Measurements from ENCODE around the gene SKI.
A peak's percentile ranks its signal among the peaks of the same experiment; 100 is the strongest.
"Not testable (repeated sequence)": the region's sequence is repeated elsewhere in the genome, so short reads cannot be mapped to it uniquely, and the experiment has no call there.

The SKI gene

DNA sequence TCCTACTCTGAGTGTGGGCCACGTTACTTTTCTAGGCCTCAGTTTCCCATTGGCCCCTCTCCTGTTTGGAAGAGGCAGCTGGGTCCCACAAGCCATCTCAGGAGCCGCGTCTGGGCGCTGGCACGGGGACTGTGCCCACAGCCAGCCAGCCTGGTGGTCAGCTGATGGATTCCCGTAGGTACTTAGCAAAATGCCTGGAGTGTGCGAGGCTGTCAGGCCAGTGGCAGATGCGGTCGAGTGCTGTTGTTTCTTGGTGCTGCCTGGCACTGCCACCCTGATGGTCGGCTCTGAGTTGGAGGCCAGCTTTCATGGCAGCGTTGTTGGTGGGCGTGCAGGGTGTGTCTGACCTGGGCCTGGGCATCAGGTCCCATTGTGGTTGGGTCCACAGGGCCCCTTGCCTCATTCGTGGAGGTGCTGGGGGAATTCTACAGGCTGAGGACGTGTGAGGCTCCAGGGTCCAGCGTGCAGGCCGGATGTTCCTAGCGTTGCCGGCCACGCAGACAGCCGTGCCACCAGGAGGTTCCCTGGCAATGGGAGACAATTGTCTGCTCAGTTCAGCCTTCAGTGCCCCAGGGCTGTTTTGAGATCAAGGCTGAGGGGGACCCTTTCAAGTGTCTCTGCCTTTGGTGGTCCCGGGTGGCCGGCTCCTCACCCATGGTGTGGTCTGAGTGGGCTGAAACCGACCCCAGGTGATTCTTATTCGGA lies 20.9 kb downstream of the SKI start:
- no peak for DNase-seq

- DNase-seq = no peak
These were observed 21.4 kb downstream of the SKI start for GRCh38 chr1:2249559-2249906.

GRCh38 chr1:2250721-2251281 lies 22.7 kb downstream of the SKI start:
- DNase-seq = no peak

DNA sequence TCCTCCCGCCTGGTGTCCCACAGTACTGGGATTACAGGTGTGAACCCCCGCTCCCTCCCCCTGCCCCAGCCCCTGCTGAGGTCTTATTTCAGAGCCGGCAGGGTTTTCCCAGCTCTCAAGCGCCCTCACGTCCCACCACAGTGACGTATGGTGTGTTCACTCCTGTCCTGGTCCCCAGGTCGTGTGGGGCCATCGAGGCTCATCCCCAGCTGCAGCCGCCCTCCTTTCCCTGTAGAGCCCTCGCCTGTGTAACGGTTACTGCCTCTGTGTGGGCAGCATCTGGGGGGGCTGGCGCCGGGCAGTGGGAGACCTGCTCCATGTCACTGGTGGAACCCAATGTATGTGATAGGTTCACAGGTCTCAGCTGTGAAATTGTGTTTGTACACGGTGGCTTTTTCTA lies 23.2 kb downstream of the SKI start:
- no peak for DNase-seq

DNA sequence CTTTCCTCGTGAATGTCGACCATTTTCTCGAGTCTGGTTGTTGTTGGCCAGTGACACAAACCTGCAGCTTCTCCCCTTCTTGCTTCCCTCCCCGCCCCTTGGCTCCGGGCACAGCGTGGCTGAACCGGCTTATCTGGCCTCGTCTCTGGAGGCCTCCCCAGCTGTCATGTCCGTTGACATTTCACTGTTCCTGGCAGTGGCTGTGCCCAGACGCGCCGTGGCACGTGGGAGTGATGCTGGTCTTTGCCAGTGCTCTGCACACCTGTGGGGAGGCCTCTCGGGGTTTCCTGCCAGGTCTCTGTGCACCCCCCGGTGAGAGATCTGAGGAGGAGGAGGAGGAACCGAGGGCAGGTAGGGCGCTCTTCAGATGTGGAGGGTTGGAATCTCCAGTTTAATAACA lies 23.7 kb downstream of the SKI start:
- peak; percentile 23 for DNase-seq

GRCh38 chr1:2252423-2252822 lies 24.3 kb downstream of the SKI start:
- no peak for DNase-seq

GRCh38 chr1:2253036-2253796 lies 25.1 kb downstream of the SKI start:
- no peak for DNase-seq

DNA sequence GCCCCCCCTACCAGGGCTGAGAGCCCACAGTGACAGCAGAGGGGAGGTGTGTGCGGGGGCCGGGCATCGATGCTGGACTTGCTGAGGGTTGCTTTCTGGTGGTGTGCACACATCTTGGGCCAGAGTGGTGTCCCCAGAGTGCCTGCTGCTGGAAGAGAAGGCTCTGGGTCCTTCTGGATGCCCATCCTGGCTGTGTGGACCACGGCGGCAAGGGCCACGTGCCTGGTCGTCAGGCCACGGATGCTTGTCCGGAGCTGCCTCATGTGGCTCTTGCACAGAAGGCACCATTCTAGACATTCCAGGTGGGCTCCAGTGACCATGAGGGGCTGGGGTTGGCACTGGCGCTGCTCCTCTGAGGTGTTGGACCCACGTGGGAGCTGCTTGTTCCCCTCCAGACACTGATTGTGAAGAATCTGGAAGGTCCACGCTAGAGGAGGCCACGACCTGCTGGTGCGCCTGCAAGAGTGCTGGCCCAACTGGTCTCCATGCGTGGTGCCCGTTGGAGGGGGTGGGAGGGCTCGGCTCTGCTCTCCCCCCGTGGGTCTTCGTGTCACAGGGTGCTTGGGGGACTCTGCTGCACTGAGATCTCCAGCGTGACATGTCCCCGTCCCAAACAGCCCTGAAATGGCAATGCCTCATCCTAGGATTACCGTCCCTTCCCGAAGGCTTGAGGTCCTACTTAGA lies 25.8 kb downstream of the SKI start:
- no peak for DNase-seq

DNA sequence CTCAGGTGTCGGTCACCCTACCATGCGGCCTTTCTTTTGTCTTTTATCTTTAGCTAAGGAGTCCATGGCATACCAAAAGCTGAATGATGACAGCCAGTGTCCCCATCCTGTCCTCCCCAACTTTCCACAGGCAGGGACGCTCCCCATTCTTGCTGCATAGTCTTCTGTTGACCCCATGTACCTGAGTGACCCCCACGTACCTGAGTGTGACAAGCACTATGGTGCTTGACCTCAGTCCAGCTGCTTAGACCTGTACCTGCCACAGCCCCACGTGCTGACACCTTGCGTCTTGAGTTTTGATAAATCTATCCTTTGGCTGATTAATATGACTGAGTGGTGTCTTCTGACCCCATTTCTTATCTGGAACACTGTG lies 26.9 kb downstream of the SKI start:
- DNase-seq = no peak

GRCh38 chr1:2255420-2256369 lies 27.6 kb downstream of the SKI start:
- peak; percentile 47 for DNase-seq

DNA sequence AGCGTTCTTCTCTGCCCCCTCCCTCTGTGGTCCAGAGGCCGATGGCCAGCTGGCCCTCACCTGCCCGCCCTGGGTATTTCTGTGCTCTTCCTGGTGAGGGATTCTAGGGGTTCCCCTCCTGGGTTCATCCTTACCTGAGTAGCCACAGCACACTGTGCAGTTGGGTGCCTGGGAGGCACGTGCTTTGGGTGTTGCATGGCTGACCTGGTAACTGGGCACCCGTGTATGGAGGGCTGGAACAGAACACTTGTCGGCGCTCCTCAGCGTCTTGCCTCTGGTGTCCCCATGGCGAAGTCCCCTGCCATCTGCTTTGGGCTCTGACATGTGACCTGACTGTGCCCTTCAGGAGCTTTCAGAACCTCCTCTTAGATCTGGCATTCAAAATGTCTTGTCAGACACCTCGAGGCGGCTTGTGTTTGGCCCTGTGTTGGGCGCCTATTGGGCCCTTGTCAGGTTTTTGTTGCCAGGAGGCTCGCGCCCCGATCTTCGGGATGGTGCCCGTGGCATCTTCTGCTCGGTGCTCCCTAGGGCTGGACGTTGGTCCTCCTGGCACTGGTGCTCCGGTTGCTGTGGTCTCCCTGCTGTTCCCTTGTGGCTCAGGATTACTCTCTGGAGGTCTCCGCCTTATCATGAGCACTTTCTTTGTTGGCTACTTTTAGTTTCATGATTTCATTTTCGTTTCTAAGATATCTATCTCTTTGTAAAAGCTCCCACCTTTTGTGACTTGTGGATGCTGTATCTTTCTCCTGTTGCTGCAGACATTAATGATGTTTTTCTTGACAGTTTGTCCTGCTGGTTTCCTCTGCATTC lies 28.5 kb downstream of the SKI start:
- no peak for DNase-seq

- DNase-seq = no peak
These were observed 29.1 kb downstream of the SKI start for GRCh38 chr1:2257245-2257627.

DNA sequence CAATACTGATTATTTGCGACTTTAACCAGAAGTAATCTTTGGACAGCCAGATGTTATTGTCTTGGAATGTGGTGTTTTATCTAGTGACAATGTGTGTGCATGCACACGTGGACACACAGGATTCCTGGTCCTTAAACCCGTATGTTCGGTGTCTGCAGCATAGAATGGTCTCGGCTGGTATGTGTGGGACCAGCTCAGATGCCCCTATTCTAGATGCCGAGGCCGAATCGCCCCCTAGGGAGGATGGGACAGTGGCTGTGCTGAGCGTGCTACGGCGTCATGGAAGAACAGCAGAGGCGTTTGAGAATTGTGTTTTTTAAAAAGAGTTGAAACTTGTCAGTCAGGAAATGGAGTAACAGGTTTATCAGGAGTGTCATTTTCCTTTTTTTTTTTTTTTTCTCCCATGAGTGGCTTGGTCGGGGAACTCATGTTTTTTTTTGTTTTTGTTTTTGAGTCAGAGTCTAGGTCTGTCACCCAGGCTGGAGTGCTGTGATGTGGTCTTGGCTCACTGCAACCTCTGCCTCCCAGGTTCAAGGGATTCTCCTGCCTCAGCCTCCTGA lies 30.1 kb downstream of the SKI start:
- no peak for DNase-seq

DNA sequence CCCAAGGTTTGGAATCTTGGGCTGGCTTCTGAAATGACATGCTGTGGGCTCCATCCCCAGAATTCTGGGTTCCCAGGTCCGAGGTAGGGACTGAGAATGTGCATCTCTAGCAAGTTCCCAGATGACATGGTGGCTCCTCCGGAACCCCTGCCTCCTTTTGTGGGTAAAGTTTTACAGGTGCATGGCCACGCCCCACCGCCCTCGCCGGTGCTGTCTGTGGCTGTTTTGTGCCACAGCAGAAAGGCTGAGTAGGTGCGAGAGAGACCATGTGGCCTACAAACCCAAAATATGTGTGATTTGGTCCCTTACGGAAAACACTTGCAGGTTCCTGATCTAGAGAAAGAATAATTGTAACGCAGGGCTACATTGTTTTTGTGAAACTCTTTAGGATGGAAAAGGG lies 30.9 kb downstream of the SKI start:
- no peak for DNase-seq

- DNase-seq = no peak
These were observed 31.7 kb downstream of the SKI start for GRCh38 chr1:2259668-2260402.

DNA sequence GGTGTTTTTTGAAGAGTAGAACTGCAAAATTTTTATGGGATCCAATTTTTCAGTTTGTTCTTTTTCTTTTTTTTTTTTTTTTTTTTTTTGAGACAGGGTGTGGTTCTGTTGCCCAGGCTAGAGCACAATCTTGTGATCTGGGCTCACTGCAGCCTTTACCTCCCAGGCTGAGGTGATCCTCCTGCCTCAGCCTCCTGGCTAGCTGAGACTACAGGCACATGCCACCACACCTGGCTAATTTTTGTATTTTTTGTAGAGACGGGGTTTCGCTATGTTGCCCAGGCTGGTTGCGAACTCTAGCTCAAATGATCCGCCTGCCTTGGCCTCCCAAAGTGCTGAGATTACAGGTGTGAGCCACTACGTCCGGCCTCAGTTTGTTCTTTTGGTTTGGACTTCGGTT lies 32.4 kb downstream of the SKI start:
- not testable (repeated sequence) for DNase-seq

GRCh38 chr1:2260917-2261316 lies 32.8 kb downstream of the SKI start:
- no peak for DNase-seq

DNA sequence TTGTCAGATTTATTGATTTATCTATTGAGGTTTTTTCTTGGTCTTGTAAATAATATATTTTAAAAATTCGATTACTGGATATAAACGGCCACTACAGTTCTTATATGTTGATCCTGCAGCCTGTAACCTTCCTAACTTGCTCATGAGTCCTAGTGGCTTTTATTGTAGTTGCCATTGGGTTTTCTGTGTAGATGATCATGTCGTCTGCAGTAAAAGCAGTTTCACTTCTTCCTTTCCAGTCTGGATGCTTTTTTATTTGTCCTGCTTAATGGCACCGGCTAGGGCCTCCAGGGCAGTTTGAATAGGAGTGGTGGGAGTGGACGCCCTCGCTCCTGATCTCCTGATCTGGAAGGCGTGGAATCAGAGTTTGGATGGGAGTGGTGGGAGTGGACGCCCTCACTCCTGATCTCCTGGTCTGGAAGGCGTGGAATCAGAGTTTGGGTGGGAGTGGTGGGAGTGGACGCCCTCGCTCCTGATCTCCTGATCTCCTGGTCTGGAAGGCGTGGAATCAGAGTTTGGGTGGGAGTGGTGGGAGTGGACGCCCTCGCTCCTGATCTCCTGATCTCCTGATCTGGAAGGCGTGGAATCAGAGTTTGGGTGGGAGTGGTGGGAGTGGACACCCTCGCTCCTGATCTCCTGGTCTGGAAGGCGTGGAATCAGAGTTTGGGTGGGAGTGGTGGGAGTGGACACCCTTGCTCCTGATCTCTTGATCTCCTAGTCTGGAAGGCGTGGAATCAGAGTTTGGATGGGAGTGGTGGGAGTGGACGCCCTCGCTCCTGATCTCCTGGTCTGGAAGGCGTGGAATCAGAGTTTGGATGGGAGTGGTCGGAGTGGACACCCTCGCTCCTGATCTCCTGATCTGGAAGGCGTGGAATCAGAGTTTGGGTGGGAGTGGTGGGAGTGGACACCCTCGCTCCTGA lies 33.6 kb downstream of the SKI start:
- DNase-seq = not testable (repeated sequence)

GRCh38 chr1:2266301-2266975 lies 38.3 kb downstream of the SKI start:
- DNase-seq = no peak
